ENCODE results near the gene DRP2.
"Not testable (repeated sequence)": the region's sequence is repeated elsewhere in the genome, so short reads cannot be mapped to it uniquely, and the experiment has no call there.

The DRP2 gene

DNA sequence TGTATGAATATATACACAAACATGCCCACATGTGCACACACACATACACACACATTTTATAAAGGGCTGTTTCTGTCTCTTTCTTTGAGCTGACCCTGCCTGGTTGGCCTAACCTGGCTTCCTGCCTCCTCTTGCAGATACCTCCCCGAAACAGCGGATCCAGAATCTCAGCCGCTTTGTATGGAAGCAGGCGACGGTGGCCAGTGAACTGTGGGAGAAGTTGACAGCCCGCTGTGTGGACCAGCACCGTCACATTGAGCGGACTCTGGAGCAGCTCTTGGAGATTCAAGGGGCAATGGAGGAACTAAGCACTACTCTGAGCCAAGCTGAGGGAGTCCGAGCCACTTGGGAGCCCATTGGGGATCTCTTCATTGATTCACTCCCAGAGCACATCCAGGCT lies 21.9 kb downstream of the DRP2 start:
- no peak for DNase-seq (ENCODE audit: low spot score)

DNA sequence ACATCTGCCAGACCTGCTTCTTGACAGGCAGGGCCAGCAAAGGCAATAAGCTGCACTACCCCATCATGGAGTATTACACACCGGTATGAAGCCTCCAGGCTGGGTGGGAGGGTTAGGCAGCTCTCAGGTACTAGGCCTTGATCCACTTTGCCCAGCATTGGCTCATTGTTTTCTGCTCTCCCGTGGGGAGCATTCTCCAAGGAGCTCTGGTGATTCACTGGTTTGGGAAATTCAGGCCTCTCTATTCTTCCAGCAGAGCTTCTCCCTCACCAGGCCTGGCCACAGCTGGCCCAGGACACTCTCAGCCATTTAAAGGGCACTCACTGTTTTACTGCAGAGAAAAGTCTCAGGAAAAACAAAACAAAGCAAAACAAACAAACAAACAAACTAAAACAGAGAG lies 33.0 kb downstream of the DRP2 start:
- no peak for DNase-seq (ENCODE audit: low spot score)

DNA sequence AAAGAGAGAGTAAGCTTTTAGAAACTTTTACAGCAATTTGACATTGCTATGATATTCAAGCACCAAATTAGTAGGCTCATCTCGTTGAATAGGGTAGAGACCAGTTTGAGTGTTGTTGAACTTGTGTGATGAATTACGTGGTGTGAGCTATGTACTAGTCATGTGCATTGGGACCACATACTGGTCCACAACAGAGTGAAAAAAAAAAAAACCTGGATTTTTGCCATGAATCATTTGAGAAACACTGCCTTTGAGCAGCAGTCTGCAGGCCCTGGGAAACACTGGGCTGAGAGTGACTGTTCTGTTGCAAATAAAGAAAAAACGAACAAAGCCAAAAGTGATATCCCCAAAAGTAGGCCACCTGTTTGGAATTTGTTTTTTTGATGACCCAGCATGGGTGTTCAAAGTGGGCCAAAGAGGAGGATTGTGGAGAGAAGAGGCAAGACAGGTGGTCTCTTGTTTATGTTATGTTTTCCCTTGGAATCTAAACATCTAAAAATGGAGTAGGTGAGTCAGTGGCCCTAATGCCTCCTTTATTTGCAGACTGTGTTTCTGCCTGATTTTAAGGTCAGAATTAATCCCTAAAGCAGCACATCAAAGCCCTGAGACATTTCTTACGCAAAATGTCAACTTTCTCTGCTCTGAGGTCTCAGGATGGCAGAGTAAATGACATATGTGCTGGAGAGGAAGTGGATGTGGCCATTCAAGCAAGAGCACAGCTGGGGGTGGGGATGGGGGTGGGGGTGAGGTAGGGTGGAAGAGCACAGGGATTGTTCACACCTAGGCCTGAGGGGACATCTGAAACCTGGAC lies 38.1 kb downstream of the DRP2 start:
- DNase-seq (ENCODE audit: low spot score), result no peak

DNA sequence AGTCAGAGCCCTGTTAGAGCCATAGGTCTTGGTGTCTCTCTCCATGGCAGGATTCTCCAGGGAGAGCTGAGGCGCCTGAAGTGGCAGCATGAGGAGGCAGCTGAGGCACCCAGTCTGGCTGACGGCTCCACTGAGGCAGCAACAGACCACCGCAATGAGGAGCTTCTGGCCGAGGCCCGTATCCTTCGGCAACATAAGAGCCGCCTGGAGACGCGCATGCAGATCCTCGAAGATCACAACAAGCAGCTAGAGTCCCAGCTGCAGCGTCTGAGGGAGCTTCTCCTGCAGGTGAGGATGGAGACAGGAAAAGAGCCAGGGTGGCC lies 38.6 kb downstream of the DRP2 start:
- no peak for DNase-seq (ENCODE audit: low spot score)

DNA sequence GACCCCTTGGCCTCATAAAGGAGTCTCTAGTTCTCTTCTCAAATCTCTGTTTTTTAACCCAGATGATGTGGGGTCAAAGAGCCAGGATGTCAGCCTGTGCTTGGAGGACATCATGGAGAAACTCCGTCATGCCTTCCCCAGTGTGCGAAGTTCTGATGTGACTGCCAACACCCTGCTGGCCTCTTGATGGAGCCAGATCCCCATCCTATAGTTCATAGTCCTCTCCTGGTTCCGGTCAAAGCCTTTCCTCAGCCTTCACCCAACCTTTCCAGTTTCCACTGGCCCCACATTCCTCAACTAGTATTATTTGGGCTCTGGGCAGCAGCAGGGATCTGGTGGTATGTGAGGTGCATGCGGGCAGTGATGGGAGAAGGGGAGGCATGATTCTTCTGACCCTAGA lies 40.8 kb downstream of the DRP2 start:
- no peak for DNase-seq (ENCODE audit: low spot score)

DNA sequence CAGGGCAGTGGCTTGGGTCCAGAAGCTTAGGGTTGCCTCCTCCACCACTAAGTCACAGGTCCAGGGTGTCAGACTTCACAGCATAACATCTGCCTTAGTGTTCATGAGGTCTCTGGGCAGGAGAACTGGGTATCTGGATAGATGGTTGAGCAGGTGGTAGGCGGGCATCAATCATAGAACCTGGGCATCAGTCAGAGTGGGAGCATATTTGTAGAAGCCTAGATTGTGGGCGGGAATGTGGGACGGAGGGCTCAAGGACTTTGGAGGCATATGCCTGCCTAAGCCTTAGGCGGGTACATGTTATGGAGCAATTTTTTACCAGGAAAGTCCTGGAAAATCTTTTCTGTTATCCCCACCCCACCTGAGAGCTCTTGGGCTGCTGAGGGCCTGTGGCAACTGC lies 43.0 kb downstream of the DRP2 start:
- no peak for DNase-seq (ENCODE audit: low spot score)

DNA sequence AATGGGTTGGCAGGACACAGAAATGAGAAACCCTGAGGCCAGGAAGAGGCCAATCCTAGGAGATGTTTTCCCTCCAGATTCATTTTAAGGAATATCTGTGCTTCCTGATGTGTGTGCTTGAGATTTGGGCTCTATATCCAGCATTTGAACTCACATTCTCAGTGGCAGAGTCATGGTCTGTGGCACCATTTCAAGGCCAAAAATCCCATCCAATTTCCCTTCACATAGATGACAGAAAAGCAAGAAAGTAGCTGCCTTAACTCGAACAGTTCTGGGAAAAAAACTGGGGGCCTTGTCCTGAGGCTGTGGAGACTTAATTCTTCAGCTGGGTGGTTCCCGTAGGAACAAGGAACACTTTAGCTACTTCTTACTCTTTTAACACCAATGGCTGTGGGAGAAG lies 44.2 kb downstream of the DRP2 start:
- no peak for DNase-seq (ENCODE audit: low spot score)

DNA sequence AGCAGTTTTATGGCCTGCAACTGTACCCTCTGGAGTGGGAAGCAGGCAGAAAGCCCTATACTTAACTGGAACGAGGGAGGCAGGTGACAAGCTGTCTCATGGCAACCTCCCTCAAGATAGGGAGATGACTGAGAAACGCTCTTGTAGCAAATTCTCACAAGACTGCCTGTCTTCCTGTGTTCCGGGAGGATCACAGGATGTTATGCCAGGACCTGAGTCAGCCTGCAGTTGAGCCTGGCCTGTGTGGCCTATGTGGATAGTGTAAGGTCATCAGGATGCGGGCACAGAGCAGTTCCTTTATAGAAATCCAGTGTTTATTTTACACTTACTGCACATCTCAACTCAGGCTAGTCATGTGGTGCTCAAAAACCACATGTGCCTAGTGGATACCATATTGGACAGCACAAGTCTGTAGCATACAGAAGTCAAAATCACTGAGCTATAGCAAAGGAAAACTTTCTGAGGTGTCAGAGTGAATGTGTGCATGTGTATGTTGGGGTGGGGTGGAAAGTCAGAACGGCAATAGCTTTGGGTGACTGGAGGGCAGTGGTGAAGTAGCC lies 46.4 kb downstream of the DRP2 start:
- peak; percentile 29 for DNase-seq (ENCODE audit: low spot score)

DNA sequence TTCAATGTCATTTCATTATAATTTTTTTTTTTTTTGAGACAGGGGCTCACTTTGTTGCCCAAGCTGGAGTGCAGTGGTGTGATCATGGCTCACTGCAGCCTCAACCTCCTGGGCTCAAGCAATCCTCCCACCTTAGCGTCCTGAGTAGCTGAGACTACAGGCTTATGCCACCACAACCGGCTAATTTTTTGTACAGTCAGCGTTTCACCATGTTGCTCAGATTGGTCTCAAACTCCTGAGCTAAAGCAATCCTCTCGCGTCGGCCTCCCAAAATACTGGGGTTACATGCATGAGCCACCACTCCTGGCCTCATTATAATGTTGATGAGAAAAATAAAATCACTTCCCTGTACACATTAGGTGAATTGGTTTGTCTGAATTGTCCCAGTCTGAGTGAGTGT lies 54.6 kb downstream of the DRP2 start:
- DNase-seq (ENCODE audit: low spot score), result no peak

DNA sequence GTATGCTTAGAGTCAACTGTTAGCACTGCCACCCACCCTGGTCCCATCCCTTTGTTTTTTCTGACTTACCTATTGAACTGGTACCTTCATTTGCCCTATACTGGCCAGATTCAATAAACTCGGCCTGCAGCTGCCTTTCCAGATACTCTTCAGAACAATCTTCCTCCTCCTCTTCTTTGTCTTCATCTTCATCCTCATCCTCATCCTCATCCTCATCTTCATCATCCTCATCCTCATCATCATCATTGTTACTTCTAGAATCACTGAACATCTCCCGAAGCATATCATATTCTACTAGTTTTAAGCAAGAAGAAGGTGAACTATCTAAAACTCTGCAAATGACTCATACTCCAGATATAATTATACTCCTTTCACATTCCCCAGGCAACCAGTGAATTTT lies 56.7 kb downstream of the DRP2 start:
- peak; percentile 7 for DNase-seq (ENCODE audit: low spot score)

DNA sequence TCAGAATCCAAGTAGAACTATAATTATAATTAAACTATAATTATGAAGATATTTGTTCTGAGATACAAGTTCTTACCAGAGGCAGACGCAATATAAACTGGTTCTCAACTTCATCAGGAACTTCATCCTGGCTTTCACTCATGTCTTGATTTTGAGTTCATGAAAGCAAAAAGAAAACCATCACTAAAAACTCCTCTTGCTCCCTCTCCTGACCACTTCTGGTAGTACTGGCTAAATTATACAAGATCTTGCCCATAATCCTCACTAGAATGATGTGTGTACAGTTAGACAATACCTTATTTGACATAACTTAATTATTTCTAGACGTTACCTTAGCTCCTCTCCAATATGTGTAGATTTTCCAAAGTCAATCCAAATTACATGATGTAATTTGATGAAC lies 67.8 kb downstream of the DRP2 start:
- peak; percentile 17 for DNase-seq (ENCODE audit: low spot score)

DNA sequence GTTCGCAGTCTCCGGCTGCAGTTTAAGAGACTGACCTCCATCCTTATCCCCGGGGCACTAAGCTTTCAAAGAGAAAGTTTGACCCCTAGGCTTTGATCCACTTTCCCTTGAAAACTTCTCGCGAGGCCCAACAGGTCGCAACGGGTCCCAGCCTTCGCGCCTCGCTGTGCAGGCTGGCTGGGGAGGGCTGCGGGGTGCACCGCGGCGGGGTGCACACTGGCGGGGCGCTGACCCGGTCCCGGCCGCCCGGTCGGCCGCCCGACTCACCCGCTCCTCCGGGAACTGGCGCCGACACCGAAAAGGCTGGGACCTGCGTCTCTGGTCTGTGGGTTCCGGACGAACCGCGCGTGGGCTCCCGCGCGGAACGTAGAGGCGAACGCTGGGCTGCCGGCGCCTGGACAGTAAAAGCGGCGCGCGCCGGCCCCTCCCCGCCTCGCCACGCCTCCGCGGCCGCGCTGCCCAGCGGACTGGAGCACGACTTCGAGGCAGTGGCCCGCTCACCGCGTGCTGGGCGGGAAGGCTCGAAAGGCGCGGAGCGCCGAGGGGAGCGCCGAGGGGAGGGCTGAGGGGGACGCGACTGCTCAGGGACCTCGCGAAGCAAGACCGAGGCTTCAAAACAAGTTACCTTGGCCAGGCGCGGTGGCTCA lies 71.5 kb downstream of the DRP2 start, which contains the start of gene TAF7L:
Gene TAF7L, minus strand, starts transcription at position 378 of the 647 bp plus-strand sequence. CDS start 3,791 bp downstream, outside the sequence.
- no peak for DNase-seq (ENCODE audit: low spot score)

DNA sequence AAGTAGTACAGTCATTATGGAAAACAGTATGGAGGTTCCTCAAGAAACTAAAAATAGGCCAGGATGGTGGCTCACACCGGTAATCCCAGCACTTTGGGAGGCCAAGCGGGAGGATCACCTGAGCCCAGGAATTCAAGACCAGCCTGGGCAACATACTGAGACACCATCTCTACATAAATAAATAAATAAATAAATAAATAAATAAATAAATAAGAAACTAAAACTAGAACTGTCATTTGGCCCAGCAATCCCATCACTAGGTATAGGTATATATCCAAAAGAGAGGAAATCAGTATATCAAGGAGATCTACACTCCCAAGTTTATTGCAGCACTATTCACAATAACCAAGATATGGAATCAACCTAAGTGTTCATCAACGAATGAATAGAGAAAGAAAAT lies 76.0 kb downstream of the DRP2 start:
- not testable (repeated sequence) for DNase-seq (ENCODE audit: low spot score)

DNA sequence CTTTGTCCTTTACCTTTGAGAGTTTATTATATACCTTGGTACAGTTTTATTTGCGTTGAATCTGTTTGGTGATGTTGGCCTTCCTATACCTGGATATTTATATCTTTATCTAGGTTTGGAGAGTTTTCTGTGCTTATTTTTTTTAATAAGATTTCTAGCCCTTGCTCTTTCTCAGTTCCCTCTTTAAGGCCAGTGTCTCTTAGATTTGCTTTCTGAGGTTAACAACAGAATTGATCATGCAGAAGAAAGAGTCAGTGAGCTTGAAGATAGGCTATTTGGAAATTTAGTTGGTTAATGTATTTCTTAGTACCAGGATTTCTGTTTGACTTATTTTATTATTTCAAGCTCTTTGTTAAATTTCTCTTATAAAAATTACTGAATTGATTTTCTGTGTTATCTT lies 84.2 kb downstream of the DRP2 start:
- no peak for DNase-seq (ENCODE audit: low spot score)

Measured in putamen (tissue), 1 donor.